Parathyroid adenoma (tissue), 2 donors: ENCODE data around the gene FBXO21.
"Not testable (repeated sequence)": the region's sequence is repeated elsewhere in the genome, so short reads cannot be mapped to it uniquely, and the experiment has no call there.

Source experiments
- H2AFZ ChIP-seq: fragments of 300-600 bp; sonication (generic); one replicate; pipeline ENCODE4 v1.7.0; 2017; ENCODE audit warnings: antibody characterized with exemption, mild to moderate bottlenecking
- H3K27ac ChIP-seq: fragments of 300-600 bp; sonication (generic); one replicate; pipeline ENCODE4 v1.7.0; 2017
- H3K27me3 ChIP-seq: fragments of 300-600 bp; sonication (generic); one replicate; pipeline ENCODE4 v1.7.0; 2017; ENCODE audit warnings: low read length; ENCODE audit not compliant: control insufficient read depth, insufficient read depth
- H3K36me3 ChIP-seq: fragments of 300-600 bp; sonication (generic); one replicate; pipeline ENCODE4 v1.7.0; 2017; ENCODE audit warnings: low read length; ENCODE audit not compliant: control insufficient read depth, insufficient read depth
- H3K4me1 ChIP-seq: fragments of 300-600 bp; sonication (generic); one replicate; pipeline ENCODE4 v1.7.0; 2017; ENCODE audit warnings: control low read depth
- H3K4me2 ChIP-seq: fragments of 300-600 bp; sonication (generic); one replicate; pipeline ENCODE4 v1.7.0; 2017; ENCODE audit warnings: low read length
- H3K4me3 ChIP-seq: fragments of 300-600 bp; sonication (generic); one replicate; pipeline ENCODE4 v1.7.0; 2017; ENCODE audit warnings: low read depth, low read length
- H3K79me2 ChIP-seq: fragments of 300-600 bp; sonication (generic); one replicate; pipeline ENCODE4 v1.7.0; 2017; ENCODE audit warnings: control low read depth
- H3K9ac ChIP-seq: fragments of 300-600 bp; sonication (generic); one replicate; pipeline ENCODE4 v1.7.0; 2017; ENCODE audit warnings: mild to moderate bottlenecking
- H3K9me3 ChIP-seq: fragments of 300-600 bp; sonication (generic); one replicate; pipeline ENCODE4 v1.7.0; 2017; ENCODE audit warnings: low read length; ENCODE audit not compliant: control insufficient read depth
- CTCF ChIP-seq: fragments of 300-600 bp; sonication (generic); IDR thresholded peaks from one replicate; pipeline ENCODE4 v1.7.0; 2017; ENCODE audit warnings: antibody characterized with exemption, mild to moderate bottlenecking
- donor health status: primary hyperparathyroidism.

Gene FBXO21

GRCh38 chr12:117111386-117111785, 78.9 kb downstream of the FBXO21 start:
- H2AFZ ChIP-seq: no peak overlapping the region
- H3K27ac ChIP-seq: no peak overlapping the region
- no peaks in the 10 kb centered on the region for H3K9me3 ChIP-seq
- H3K4me2 ChIP-seq: no peak overlapping the region
- no peaks in the 10 kb centered on the region for H3K27me3 ChIP-seq
- H3K79me2 ChIP-seq: no peaks in the 10 kb centered on the region
- no peak overlapping the region for H3K9ac ChIP-seq
- peaks cover 2% of the 10 kb centered on the region for H3K4me1 ChIP-seq
- no peaks in the 10 kb centered on the region for H3K36me3 ChIP-seq
- TF ChIP-seq CTCF: no peak
- no peak overlapping the region for H3K4me3 ChIP-seq

- H3K9me3 ChIP-seq: no peaks in the 10 kb centered on the region
- H3K27me3 ChIP-seq: no peaks in the 10 kb centered on the region
- H2AFZ ChIP-seq: no peak overlapping the region
- H3K4me1 ChIP-seq: peaks cover 2% of the 10 kb centered on the region
- H3K79me2 ChIP-seq: no peaks in the 10 kb centered on the region
- H3K9ac ChIP-seq: no peak overlapping the region
- no peaks in the 10 kb centered on the region for H3K36me3 ChIP-seq
- no peak for TF ChIP-seq CTCF
- no peak overlapping the region for H3K4me2 ChIP-seq
- no peak overlapping the region for H3K4me3 ChIP-seq
- H3K27ac ChIP-seq: no peak overlapping the region
These were observed 80.2 kb downstream of the FBXO21 start for GRCh38 chr12:117109943-117110635.

GRCh38 chr12:117105902-117106301, 84.4 kb downstream of the FBXO21 start:
- no peak for TF ChIP-seq CTCF
- H3K79me2 ChIP-seq: no peaks in the 10 kb centered on the region
- no peaks in the 10 kb centered on the region for H3K4me1 ChIP-seq

GRCh38 chr12:117104003-117104402, 86.3 kb downstream of the FBXO21 start:
- not testable (repeated sequence) for H3K4me1 ChIP-seq, H3K79me2 ChIP-seq, H3K4me2 ChIP-seq, H2AFZ ChIP-seq, H3K27me3 ChIP-seq, H3K9ac ChIP-seq, H3K9me3 ChIP-seq, H3K36me3 ChIP-seq, H3K4me3 ChIP-seq, H3K27ac ChIP-seq

More at GRCh38 chr12:117105902-117106301, 84.4 kb downstream of the FBXO21 start:
- H2AFZ ChIP-seq: no peak overlapping the region
- no peaks in the 10 kb centered on the region for H3K9me3 ChIP-seq
- H3K27ac ChIP-seq: no peak overlapping the region
- no peaks in the 10 kb centered on the region for H3K36me3 ChIP-seq
- no peak overlapping the region for H3K4me2 ChIP-seq
- H3K9ac ChIP-seq: no peak overlapping the region
- no peaks in the 10 kb centered on the region for H3K27me3 ChIP-seq
- H3K4me3 ChIP-seq: no peak overlapping the region

- Histone ChIP-seq H3K4me2 (no peak overlapping the region), H3K27ac (no peak overlapping the region), H3K79me2 (no peaks in the 10 kb centered on the region), H2AFZ (no peak overlapping the region), H3K27me3 (no peaks in the 10 kb centered on the region), H3K4me3 (no peak overlapping the region), H3K9ac (no peak overlapping the region), H3K4me1 (peaks cover 14% of the 10 kb centered on the region), H3K36me3 (no peaks in the 10 kb centered on the region), H3K9me3 (no peaks in the 10 kb centered on the region)
- no peak for TF ChIP-seq CTCF
These were observed 87.5 kb downstream of the FBXO21 start for GRCh38 chr12:117102800-117103181.
